Activated CD8-positive, alpha-beta T cell treated with anti-CD3 and anti-CD28 coated beads for 36 hours (primary cell): Measurements from ENCODE around the gene ITIH3. TPM values are rescaled to one million over a fixed set of nuclear protein-coding genes. Genes with fewer than 3 reads are reported as not detected.
A peak's percentile ranks its signal among the peaks of the same experiment; 100 is the strongest.

Experiments used
- ATAC-seq: fragments of 200-7000 bp; cut with Tn5 transposase; one replicate; pipeline ENCODE4 v1.10.0; 2021; ENCODE audit warnings: mild to moderate bottlenecking, moderate library complexity
- CTCF ChIA-PET: fragments of 350-600 bp; sonication (Branson Sonifier 250); formaldehyde crosslinking; loops from one replicate; lab custom pipeline; 2021; ENCODE audit warnings: antibody characterized with exemption; lab: Charles Lee
- POLR2A ChIA-PET: fragments of 350-600 bp; sonication (Branson Sonifier 250); formaldehyde crosslinking; loops from one replicate; lab custom pipeline; 2021; ENCODE audit warnings: antibody characterized with exemption; lab: Charles Lee
- DNase-seq: peaks from one replicate; pipeline ENCODE4 v3.0.0-alpha.2; 2020
- H3K27ac Mint-ChIP-seq: one replicate; pipeline ENCODE4 v1.8.0; 2021; ENCODE audit warnings: mild to moderate bottlenecking, mixed read lengths
- H3K27me3 Mint-ChIP-seq: one replicate; pipeline ENCODE4 v1.8.0; 2021; ENCODE audit warnings: mixed read lengths
- H3K36me3 Mint-ChIP-seq: one replicate; pipeline ENCODE4 v1.8.0; 2021; ENCODE audit warnings: low read depth, mixed read lengths
- H3K4me1 Mint-ChIP-seq: one replicate; pipeline ENCODE4 v1.8.0; 2021; ENCODE audit warnings: low read depth, mixed read lengths
- H3K4me3 Mint-ChIP-seq: one replicate; pipeline ENCODE4 v1.8.0; 2021; ENCODE audit warnings: mild to moderate bottlenecking, moderate library complexity, mixed read lengths
- H3K9me3 Mint-ChIP-seq: one replicate; pipeline ENCODE4 v1.8.0; 2021; ENCODE audit warnings: mixed read lengths
- intact Hi-C: fragments of 100-400 bp; cut with micrococcal nuclease; formaldehyde crosslinking; loops from one replicate; pipeline ENCODE4 v1.10.0; 2022
- total RNA-seq, 2 experiments: library from RNA; stranded (reverse); gene quantifications; one replicate each; pipeline ENCODE4 v1.2.3, GENCODE V29; 2021
- TF ChIP-seq, protein P1 (sequence below): fragments of 200-600 bp; IDR thresholded peaks from one replicate; pipeline ENCODE4 v1.8.0; 2022; ENCODE audit warnings: antibody characterized with exemption, mild to moderate bottlenecking

The ITIH3 gene
- total RNA-seq, 2 experiments from 2014 or later = not detected

DNA sequence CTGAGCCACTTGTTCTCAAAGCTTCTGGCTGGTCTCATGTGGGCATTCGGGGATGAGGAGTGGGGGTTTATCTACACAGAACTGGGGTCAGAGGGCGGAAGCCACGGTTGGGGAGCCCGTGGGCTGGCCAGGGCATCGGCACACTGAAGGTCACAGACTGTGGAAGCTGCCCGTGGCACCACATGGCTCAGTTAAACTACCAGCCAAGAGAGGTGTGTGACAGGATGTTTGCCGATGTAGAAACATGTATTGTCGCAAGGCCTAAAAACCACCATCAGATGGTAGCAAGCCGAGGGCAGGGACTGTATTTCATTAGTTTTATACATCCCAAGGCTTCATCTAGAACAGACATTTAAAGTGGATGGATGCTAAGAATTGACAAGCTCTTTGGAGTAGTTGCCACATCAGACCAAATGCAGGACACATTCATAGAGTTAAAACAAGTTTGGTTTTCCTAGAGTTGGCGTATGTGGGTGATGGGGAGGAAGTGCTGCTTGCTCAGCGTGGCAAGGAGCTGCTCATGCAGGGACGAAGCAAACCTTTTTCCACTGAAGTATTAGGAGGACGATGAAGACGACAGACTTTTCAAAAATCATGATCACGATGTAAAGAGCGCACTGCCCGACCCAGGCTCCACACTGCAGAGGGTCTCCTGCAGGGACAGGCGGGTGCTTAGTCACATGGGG lies 49.8 kb downstream of the ITIH3 start:
- no peaks in the 10 kb centered on the region for H3K9me3 Mint-ChIP-seq
- TF ChIP-seq, protein P1, sequence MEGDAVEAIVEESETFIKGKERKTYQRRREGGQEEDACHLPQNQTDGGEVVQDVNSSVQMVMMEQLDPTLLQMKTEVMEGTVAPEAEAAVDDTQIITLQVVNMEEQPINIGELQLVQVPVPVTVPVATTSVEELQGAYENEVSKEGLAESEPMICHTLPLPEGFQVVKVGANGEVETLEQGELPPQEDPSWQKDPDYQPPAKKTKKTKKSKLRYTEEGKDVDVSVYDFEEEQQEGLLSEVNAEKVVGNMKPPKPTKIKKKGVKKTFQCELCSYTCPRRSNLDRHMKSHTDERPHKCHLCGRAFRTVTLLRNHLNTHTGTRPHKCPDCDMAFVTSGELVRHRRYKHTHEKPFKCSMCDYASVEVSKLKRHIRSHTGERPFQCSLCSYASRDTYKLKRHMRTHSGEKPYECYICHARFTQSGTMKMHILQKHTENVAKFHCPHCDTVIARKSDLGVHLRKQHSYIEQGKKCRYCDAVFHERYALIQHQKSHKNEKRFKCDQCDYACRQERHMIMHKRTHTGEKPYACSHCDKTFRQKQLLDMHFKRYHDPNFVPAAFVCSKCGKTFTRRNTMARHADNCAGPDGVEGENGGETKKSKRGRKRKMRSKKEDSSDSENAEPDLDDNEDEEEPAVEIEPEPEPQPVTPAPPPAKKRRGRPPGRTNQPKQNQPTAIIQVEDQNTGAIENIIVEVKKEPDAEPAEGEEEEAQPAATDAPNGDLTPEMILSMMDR = no peak
- H3K27ac Mint-ChIP-seq = no peak overlapping the region
- ATAC-seq (no peak), DNase-seq (no peak)
- peaks cover 2% of the 10 kb centered on the region for H3K4me1 Mint-ChIP-seq
- H3K27me3 Mint-ChIP-seq = no peaks in the 10 kb centered on the region
- intact Hi-C loops = no loop called here
- ChIA-PET POLR2A (interaction anchor here (0.5 kb wide), 1 partner anchor 209 kb away, joined by 3 read pairs; no protein-coding TSS in a partner anchor), CTCF (interaction anchor here (0.8 to 2.6 kb wide), 6 partner anchors 49 to 94 kb away, joined by 3 to 7 read pairs (median 3); no protein-coding TSS in a partner anchor)
- H3K4me3 Mint-ChIP-seq = no peak overlapping the region
- peaks cover 4% of the 10 kb centered on the region for H3K36me3 Mint-ChIP-seq

DNA sequence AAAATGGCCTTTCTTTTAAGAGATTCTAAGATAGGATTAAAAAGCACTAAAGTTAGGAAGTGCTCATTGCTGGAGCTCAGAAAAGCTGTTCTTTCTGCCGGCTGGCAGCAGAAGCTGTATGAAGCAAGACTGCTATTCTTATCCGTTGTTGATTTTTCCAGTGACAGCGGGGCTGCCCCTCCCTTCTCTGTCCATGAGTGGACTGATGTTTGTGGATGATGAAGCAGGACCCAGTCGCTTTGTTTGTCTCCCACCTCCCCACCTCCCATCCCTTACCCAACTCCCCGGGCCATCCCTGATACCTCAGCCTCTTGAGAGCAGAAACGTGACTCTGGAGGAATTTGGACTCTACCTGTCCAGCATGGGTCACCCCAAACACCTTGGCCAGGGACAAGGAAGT lies 50.6 kb downstream of the ITIH3 start:
- ChIA-PET POLR2A (no interaction called here), CTCF (interaction anchor here (0.8 to 2.6 kb wide), 11 partner anchors 8 to 350 kb away, joined by 3 to 7 read pairs (median 3); no protein-coding TSS in a partner anchor)
- no peak overlapping the region for H3K27ac Mint-ChIP-seq
- no peaks in the 10 kb centered on the region for H3K27me3 Mint-ChIP-seq
- peaks cover 4% of the 10 kb centered on the region for H3K36me3 Mint-ChIP-seq
- no peaks in the 10 kb centered on the region for H3K4me1 Mint-ChIP-seq
- no peak overlapping the region for H3K4me3 Mint-ChIP-seq
- TF ChIP-seq, protein P1 = no peak
- intact Hi-C loops = no loop called here
- H3K9me3 Mint-ChIP-seq = no peaks in the 10 kb centered on the region
- ATAC-seq (no peak), DNase-seq (no peak)

DNA sequence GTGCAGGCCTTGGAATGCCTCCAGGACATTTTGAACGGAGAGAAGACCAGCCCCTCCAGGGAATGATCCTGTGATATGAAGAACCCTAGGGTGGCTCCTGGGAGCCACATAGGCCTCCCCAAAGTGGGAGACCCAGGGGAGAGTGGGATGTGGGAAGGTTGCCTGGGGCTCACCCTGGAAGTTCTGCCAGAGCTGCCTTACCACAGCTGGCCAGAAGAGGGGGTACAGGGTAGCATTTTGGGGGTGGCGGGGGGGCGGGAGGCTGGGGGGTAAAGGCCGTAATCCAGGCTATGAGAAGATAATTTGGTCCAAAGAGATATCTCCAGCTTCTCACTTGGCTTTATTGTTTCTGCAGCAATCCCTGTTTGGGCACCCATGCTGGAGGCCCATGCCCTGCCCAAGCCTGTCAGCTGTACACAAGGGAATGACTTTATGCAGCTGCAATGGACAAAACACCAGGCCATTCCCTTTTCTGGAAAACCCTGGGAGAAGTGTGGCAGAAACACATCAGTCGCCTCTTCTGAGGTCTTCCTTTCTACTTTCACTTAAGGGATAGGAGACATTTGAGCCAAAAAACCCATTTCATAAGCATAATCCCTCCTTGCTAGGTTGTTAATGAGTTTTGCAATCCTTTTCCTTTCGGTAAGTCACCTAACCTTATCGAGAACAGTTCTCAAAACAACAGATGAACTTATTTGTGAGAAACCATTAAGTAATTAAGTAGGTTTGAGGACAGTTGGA lies 51.3 kb downstream of the ITIH3 start:
- Mint-ChIP-seq H3K4me3 (no peak overlapping the region), H3K4me1 (no peaks in the 10 kb centered on the region), H3K9me3 (no peaks in the 10 kb centered on the region), H3K36me3 (peaks cover 4% of the 10 kb centered on the region), H3K27ac (no peak overlapping the region), H3K27me3 (no peaks in the 10 kb centered on the region)
- ATAC-seq (no peak), DNase-seq (peak; percentile 39)
- ChIA-PET CTCF (interaction anchor here (0.9 to 3.6 kb wide), 14 partner anchors 8 to 349 kb away, joined by 3 to 11 read pairs (median 3); no protein-coding TSS in a partner anchor), POLR2A (no interaction called here)
- TF ChIP-seq, protein P1 = peak; percentile 54
- intact Hi-C loops = no loop called here

DNA sequence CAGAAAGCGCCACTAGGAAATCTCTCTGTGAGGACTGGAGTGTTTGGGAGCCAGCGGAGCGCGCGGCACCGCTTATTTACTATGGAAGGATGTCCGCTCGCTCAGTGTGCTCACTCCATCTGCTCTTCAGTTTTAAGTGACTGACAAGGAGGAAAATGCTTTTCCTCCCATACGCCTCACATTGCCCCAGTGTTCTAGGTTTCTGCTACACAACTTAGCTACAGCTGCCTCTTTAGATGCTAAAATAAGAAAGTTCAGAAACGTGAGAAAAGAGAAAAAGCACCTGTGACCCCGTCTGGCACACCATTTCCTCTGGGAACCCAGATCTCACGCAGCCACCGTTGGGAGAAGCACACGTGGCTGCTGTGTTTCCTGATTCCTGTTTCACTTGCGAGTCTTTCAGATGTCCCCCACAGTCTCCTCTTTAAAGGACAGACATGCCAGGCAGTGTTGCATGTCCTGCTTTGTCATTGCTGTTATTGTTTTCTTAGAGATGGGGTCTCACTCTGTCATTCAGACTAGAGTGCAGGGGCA lies 51.9 kb downstream of the ITIH3 start:
- H3K27ac Mint-ChIP-seq = no peak overlapping the region
- H3K27me3 Mint-ChIP-seq = no peaks in the 10 kb centered on the region
- ATAC-seq = no peak
- H3K36me3 Mint-ChIP-seq = peaks cover 2% of the 10 kb centered on the region
- TF ChIP-seq, protein P1 = no peak
- ChIA-PET POLR2A (interaction anchor here (0.6 kb wide), 1 partner anchor 75 kb away, joined by 3 read pairs; no protein-coding TSS in a partner anchor), CTCF (interaction anchor here (0.6 to 3.6 kb wide), 14 partner anchors 9 to 349 kb away, joined by 3 to 11 read pairs (median 3); no protein-coding TSS in a partner anchor)
- no peak overlapping the region for H3K4me3 Mint-ChIP-seq
- no peaks in the 10 kb centered on the region for H3K9me3 Mint-ChIP-seq
- intact Hi-C loops = no loop called here
- H3K4me1 Mint-ChIP-seq = no peaks in the 10 kb centered on the region
- DNase-seq = no peak
